ENCODE data around the gene ASF1A.

Gene ASF1A

DNA sequence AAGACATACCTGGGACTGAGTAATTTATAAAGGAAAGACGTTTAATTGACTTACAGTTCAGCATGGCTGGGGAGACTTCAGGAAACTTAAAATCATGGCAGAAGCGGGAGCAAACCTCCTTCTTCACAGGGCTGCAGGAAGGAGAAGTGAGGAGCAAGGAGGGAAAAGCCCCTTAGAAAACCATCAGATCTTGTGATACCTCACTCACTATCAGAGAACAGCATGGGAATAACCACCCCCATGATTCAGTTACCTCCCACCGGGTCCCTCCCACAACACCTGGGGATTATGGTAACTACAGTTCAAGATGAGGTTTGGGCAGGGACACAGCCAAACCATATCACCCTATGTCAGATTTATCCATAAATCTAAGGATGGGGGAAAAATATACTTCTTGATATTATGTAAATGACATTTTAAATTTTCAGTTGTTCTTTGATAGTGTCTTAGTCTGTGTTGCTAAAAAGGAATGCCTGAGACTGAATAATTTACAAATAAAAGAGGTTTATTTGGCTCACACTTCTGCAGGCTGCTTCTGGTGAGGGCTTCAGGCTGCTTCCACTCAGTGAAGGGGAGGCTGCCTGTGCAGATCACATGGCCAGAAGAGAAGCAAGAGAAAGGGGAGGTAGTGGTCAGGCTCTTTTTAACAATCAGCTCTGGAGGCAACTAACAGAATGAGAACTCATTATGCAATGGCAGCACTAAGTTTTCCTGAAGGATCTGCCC is 42.2 kb downstream of the ASF1A start:
- Histone ChIP-seq H3K4me3 (ENCODE audit: low read length) (peak overlapping the region; percentile 95), H3K9ac (ENCODE audit: low read depth, low read length) (no peak overlapping the region), H3K27ac (ENCODE audit: low read depth, low read length) (no peak overlapping the region), H3K27me3 (ENCODE audit: insufficient read depth, low read length) (no peaks in the 10 kb centered on the region), H3K4me1 (ENCODE audit: insufficient read depth, low read length) (peaks cover 17% of the 10 kb centered on the region), H3K9me3 (ENCODE audit: insufficient read depth, low read depth, low read length) (no peaks in the 10 kb centered on the region), H3K36me3 (ENCODE audit: insufficient read depth, low read length) (peaks cover 21% of the 10 kb centered on the region)
- 75% methylated on average over 3 of the region's 3 CpGs for WGBS

DNA sequence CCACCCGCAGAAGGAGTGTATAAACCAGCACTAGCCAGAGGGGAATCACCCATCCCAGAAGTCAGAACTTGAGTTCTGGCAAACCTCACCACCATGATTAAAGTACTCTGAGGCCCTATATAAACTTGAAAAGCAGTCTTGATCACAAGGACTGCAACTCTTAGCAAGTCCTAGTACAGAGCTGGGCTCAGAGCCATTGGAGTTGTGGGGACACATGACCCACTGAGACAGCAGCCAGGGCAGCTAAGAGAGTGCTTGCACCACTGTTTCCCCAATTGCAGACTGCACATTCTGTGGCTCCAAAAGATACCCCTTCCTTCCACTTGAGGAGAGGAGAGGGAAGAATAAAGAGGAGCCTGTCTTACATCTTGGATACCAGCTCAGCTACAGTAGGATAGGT is 45.7 kb downstream of the ASF1A start:
- H3K9me3 ChIP-seq (ENCODE audit: insufficient read depth, low read depth, low read length), result no peaks in the 10 kb centered on the region; the same call in 1 of the 2 replicates
- no peaks in the 10 kb centered on the region for H3K27me3 ChIP-seq (ENCODE audit: insufficient read depth, low read length)
- H3K27ac ChIP-seq (ENCODE audit: low read depth, low read length), result no peak overlapping the region
- peaks cover 10% of the 10 kb centered on the region for H3K4me1 ChIP-seq (ENCODE audit: insufficient read depth, low read length)
- H3K4me3 ChIP-seq (ENCODE audit: low read length), result no peak overlapping the region
- WGBS, result 92% methylated on average over 1 of the region's 1 CpG
- peaks cover 3% of the 10 kb centered on the region for H3K36me3 ChIP-seq (ENCODE audit: insufficient read depth, low read length)
- H3K9ac ChIP-seq (ENCODE audit: low read depth, low read length), result no peak overlapping the region

DNA sequence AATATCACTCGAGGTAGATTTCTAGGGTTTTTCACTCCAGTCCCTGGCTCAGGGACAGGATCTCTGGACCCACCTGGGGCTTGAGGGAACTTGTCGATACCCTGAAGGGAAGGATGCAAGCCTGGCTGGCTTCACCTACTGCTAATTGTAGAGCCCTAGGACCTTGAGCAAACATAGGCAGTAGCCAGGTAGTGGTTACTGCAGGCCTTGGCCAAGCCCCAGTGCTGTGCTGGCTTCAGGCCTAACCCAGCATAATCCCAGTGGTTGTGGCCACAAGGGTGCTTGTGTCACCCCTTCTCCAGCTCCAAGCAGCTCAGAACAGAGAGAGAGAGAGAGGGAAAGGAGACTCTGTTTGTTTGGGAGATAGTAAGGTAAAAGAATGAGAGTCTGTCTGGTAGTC is 46.8 kb downstream of the ASF1A start:
- Histone ChIP-seq H3K27me3 (ENCODE audit: insufficient read depth, low read length) (no peaks in the 10 kb centered on the region), H3K9me3 (ENCODE audit: insufficient read depth, low read depth, low read length) (no peaks in the 10 kb centered on the region; the same call in 1 of the 2 replicates), H3K36me3 (ENCODE audit: insufficient read depth, low read length) (peaks cover 3% of the 10 kb centered on the region), H3K4me1 (ENCODE audit: insufficient read depth, low read length) (peaks cover 4% of the 10 kb centered on the region), H3K9ac (ENCODE audit: low read depth, low read length) (no peak overlapping the region), H3K4me3 (ENCODE audit: low read length) (no peak overlapping the region), H3K27ac (ENCODE audit: low read depth, low read length) (no peak overlapping the region)
- WGBS, result 93% methylated on average over 2 of the region's 2 CpGs

DNA sequence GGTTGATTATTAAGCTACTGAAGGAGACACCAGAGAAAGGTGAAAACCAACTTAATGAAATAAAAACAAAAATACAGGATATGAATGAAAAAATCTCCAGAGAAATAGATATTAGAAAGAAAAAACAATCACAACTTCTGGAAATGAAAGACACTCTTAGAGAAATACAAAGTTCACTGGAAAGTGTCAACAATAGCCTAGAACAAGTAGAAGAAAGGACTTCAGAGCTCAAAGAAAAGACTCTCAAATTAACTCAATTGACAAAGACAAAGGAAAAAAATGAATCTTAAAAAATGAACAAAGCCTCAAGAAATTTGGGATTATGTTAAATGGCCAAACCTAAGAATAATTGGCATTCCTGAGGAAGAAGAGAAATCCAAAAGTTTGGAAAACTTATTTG is 51.3 kb downstream of the ASF1A start:
- no peaks in the 10 kb centered on the region for H3K36me3 ChIP-seq (ENCODE audit: insufficient read depth, low read length)
- H3K4me3 ChIP-seq (ENCODE audit: low read length), result no peak overlapping the region
- H3K9ac ChIP-seq (ENCODE audit: low read depth, low read length), result no peak overlapping the region
- H3K9me3 ChIP-seq (ENCODE audit: insufficient read depth, low read depth, low read length), result no peaks in the 10 kb centered on the region; the same call in 1 of the 2 replicates
- no peaks in the 10 kb centered on the region for H3K4me1 ChIP-seq (ENCODE audit: insufficient read depth, low read length)
- H3K27me3 ChIP-seq (ENCODE audit: insufficient read depth, low read length), result no peaks in the 10 kb centered on the region
- H3K27ac ChIP-seq (ENCODE audit: low read depth, low read length), result no peak overlapping the region

DNA sequence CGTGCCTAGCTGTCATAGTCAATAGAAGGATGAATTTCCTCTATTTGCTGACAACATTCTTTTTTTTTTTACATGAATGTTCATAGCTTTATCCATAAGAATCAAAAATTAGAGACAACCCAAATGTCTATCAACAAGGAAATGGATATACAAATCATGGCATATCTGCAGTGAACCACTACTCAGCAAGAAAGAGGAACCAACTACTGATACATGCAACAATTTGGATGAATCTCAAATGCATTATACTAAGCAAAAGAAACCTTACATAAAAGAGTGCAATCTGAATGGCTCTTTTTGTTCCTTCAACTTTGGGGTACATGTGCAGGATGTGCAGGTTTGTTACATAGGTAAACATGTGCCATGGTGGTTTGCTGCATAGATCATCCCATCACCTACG is 58.7 kb downstream of the ASF1A start:
- no peak overlapping the region for H3K9ac ChIP-seq (ENCODE audit: low read depth, low read length)
- H3K4me1 ChIP-seq (ENCODE audit: insufficient read depth, low read length), result no peaks in the 10 kb centered on the region
- no peaks in the 10 kb centered on the region for H3K36me3 ChIP-seq (ENCODE audit: insufficient read depth, low read length)
- WGBS, result 94% methylated on average over 2 of the region's 2 CpGs
- H3K9me3 ChIP-seq (ENCODE audit: insufficient read depth, low read depth, low read length), result no peaks in the 10 kb centered on the region
- no peaks in the 10 kb centered on the region for H3K27me3 ChIP-seq (ENCODE audit: insufficient read depth, low read length)
- H3K27ac ChIP-seq (ENCODE audit: low read depth, low read length), result no peak overlapping the region
- H3K4me3 ChIP-seq (ENCODE audit: low read length), result no peak overlapping the region

DNA sequence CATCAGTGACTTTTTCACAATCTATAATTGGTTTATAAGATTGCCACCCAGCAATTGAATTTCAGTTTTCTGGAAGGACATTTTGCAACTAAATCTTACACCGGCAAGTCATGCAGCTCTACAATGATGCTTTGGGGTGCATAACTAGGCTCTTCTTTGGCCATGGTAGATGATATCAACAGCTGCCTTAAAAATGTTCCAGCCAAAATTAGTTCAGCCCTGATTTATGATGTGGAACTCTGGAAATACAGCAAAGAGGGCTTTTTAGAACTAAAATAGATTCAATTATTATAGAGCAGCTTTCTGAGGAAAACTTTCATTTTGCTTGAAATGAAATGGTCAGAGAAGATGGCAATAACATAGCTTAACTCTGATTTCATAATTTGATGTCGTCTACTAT is 59.4 kb downstream of the ASF1A start:
- Histone ChIP-seq H3K9me3 (ENCODE audit: insufficient read depth, low read depth, low read length) (no peaks in the 10 kb centered on the region), H3K27me3 (ENCODE audit: insufficient read depth, low read length) (no peaks in the 10 kb centered on the region), H3K4me1 (ENCODE audit: insufficient read depth, low read length) (no peaks in the 10 kb centered on the region), H3K27ac (ENCODE audit: low read depth, low read length) (no peak overlapping the region), H3K4me3 (ENCODE audit: low read length) (no peak overlapping the region), H3K9ac (ENCODE audit: low read depth, low read length) (no peak overlapping the region), H3K36me3 (ENCODE audit: insufficient read depth, low read length) (no peaks in the 10 kb centered on the region)
- 91% methylated on average over 2 of the region's 2 CpGs for WGBS

All from HUES64 (cell line).